Spleen (tissue), 7 donors: ENCODE measurements around the gene CACNA2D2.

Experiments
- POLR2A ChIP-seq, 3 donors: fragments of 450-650 bp; IDR thresholded peaks; one replicate each; pipeline ENCODE4 v1.5.1; 2017; ENCODE audit warnings: antibody characterized with exemption in 3 of 3, mild to moderate bottlenecking in 1 of 3
- POLR2AphosphoS5 ChIP-seq, 3 donors: sonication (generic); formaldehyde crosslinking; IDR thresholded peaks; one replicate each; pipeline ENCODE4 v1.5.1; 2017; ENCODE audit warnings: antibody characterized with exemption in 3 of 3
- TF ChIP-seq, protein P1 (sequence below), 11 experiments: fragments of 200-600 bp in 7 of 11; fragments of 450-650 bp in 4 of 11; sonication (generic) in 4 of 11; IDR thresholded peaks in 8 of 11; conservative IDR thresholded peaks in 3 of 11; 1 replicate in 7 of 11; 2 replicates in 4 of 11; pipeline versions ENCODE4 v1.4.0 to v1.8.0; 2016 to 2021; ENCODE audit warnings: antibody characterized with exemption in 11 of 11, inconsistent platforms in 4 of 11, mild to moderate bottlenecking in 1 of 11
- donor health status: DM: no; HTN: no; CAD: no; lungs with moderate emphysema.
- donor health status: DM: no; HTN: no; CAD: no.
- donor health status: DM: no; HTN: no; CAD: no.

DNA sequence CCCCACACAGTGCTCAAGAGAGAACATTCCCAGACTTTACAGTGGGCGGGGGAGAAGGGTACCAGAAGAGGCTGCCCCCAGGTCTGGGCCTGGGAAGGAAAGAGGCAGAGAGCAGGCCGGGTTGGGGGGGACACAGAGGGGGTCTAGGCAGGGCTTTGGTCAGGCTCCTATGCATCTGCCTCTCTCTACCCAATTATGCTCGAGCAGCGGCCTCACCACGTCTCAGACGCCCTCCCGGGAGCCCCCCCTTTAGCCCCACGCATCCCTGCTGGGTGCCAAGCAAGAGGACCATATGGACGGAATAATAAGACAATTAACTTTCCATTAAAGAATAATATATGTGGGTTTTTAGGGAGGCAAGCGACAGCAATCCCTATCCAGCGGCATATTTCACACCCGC is 32.8 kb downstream of the CACNA2D2 start:
- TF ChIP-seq, protein P1, sequence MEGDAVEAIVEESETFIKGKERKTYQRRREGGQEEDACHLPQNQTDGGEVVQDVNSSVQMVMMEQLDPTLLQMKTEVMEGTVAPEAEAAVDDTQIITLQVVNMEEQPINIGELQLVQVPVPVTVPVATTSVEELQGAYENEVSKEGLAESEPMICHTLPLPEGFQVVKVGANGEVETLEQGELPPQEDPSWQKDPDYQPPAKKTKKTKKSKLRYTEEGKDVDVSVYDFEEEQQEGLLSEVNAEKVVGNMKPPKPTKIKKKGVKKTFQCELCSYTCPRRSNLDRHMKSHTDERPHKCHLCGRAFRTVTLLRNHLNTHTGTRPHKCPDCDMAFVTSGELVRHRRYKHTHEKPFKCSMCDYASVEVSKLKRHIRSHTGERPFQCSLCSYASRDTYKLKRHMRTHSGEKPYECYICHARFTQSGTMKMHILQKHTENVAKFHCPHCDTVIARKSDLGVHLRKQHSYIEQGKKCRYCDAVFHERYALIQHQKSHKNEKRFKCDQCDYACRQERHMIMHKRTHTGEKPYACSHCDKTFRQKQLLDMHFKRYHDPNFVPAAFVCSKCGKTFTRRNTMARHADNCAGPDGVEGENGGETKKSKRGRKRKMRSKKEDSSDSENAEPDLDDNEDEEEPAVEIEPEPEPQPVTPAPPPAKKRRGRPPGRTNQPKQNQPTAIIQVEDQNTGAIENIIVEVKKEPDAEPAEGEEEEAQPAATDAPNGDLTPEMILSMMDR (IDR thresholded peaks at IDR 0.05 in 8 of 11, conservative IDR thresholded peaks at IDR 0.05 in 3 of 11) = no peak
- TF ChIP-seq POLR2A (IDR thresholded peaks at IDR 0.05) (no peak), POLR2AphosphoS5 (IDR thresholded peaks at IDR 0.05) (no peak)
